ENCODE data around the gene DHDDS.

Gene DHDDS

DNA sequence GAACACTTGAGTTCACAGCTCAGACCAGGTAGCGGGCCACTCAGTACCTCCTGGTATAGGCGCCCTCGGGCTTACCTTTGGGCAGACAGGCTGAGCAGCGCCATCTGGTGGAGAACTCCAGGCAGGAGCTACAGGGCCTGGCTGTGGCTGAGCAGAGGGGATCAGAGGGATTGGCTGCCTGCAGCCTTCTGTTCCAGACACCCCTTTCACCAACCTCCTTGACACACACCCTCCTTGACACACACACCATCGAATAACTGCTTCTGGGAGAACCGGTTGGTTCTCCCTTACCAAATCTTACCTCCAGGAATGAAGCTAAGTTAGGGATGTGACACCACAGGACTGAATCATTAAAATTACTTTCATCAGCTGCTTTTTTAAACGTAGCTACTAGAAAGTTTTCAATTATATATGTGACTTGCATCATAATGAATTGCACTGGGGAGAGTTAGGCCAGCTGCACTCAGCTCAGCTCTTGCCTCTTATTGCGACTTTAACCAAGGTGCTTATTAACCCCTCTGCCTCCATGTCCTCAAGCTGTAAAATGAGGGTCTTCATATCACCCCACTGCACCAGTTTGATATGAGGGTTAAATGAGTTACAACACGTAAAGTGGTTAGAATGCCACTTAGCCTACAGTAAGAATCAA lies 14.9 kb upstream of the DHDDS start:
- peak; percentile 6 to 8 for DNase-seq (ENCODE audit: low read depth in 2 of 2)

DNA sequence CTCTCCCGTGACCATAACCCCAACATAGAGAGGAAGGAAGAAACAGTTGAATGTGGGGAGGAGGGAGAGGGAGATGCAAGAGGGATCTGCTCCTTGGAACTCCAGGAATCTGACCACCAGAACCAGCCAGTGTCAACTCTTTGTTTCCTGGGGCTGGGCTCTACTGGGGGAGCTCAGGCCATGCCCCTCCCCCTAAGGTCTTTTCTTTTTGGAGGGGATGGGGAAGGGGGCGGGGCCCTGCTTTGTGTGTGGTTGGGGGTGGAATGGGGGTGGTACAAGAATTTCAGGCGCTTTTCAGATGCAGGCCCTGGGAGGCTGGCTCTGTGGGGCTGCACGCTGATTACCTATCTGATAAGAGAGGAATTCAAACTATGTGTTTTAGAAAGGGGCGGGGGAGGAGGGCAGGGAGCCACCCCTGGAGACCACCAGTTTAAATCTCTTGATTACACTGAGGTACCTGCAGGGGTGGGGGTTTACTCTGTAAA lies 13.2 kb upstream of the DHDDS start:
- DNase-seq (ENCODE audit: low read depth in 2 of 2) = no peak

DNA sequence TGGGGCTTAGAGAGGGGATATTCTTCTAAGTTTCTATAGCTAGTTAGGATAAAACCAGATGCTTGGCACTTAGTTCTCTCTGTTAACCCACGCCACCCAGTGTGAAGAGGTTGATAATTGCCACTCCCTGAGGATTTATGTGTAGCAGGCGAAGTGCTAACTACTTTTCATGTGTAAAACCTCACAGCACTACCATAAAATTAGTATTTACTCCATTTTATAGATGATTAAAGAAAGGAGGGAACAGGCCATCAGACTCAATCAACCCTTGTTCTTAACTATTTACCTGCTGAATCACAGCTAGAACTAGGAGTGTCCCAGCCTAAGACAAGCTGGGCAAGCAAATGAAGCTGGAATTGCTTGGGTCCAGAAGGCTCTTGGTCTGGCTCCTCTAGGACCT lies 12.6 kb upstream of the DHDDS start:
- DNase-seq (ENCODE audit: low read depth in 2 of 2) = no peak

DNA sequence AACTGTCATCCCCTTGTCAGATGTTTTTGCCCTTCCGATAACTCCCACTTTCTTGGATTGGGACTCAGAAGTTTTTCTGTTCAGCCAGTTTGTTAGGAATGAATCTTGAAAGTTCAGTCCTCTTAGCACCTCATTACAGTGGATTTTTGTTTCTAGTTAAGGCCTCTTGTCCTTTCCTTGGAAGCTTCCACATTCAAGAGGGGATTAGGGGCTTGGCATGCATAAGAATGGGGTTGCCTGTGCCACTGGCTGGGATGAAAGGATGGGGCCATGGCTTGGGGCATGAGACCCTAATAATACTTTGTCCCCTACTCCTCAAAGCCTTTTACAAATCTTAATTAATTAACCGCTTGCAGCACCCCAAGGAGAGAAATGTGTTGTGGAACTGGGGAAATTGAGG lies 2.4 kb upstream of the DHDDS start:
- DNase-seq (ENCODE audit: low read depth in 2 of 2) = no peak

DNA sequence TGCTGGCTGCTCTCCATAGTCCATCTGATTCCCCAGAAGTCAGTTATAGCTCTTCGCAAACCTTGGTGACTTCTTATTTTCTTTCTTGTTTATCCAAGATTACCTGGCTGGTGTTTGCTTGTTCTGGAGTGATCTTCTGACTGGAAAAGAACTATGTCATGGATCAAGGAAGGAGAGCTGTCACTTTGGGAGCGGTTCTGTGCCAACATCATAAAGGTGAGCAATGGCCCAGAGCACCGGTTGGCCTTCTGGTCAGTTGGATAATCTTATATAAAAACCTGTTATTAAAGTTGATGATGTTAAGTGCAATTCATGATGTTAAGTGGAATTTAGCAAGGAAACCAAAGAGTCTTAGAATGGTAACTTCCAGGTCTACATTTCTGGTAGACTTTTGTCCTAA lies 672 bp downstream of the DHDDS start:
- no peak for DNase-seq (ENCODE audit: low read depth in 2 of 2)

GRCh38 chr1:26434161-26434752 lies 2.1 kb downstream of the DHDDS start:
- no peak for DNase-seq (ENCODE audit: low read depth in 2 of 2)

GRCh38 chr1:26438041-26438440 lies 5.9 kb downstream of the DHDDS start:
- no peak for DNase-seq (ENCODE audit: low read depth in 2 of 2)

DNA sequence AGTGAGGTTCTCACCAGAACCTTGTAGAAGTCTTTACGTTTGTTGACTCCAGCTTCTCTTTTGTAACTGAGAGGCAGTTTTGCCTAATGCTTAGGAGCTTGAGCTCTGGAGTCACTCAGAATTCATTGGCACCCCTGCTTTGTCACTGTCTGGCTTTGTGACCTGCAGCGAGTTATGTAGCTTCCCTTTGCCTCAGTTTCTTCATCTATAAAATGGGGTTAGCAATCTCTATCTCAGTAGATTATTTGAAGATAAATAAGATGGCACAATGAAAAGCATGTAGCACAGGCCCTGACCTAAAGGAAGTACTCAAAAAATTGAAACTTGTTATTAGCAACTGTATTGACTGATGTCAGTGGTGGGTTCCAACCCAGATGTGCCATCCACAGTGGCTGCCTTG lies 8.1 kb downstream of the DHDDS start:
- no peak for DNase-seq (ENCODE audit: low read depth in 2 of 2)

GRCh38 chr1:26449868-26450267 lies 17.7 kb downstream of the DHDDS start:
- DNase-seq (ENCODE audit: low read depth in 2 of 2) = no peak

DNA sequence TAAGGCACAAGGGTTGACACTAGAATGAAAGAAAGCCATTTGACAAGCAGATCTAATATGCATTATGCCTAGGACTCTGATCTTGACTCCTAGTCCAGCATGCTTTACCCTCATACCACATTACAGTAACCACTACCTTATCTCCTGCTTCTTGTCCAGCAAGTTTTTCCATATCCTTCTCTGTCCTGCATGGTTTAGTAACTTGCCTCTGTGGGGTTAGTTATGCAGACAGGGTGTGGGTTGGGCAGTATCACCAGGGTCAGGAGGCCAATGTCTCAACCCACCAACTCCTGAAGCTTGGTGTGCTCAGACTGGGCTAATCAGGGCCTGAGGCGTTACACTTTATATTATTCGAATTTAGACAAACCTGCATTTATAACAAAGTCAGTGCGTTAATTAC lies 18.8 kb downstream of the DHDDS start:
- DNase-seq (ENCODE audit: low read depth in 2 of 2) = no peak

GRCh38 chr1:26452459-26453183 lies 20.5 kb downstream of the DHDDS start:
- no peak for DNase-seq (ENCODE audit: low read depth in 2 of 2)

DNA sequence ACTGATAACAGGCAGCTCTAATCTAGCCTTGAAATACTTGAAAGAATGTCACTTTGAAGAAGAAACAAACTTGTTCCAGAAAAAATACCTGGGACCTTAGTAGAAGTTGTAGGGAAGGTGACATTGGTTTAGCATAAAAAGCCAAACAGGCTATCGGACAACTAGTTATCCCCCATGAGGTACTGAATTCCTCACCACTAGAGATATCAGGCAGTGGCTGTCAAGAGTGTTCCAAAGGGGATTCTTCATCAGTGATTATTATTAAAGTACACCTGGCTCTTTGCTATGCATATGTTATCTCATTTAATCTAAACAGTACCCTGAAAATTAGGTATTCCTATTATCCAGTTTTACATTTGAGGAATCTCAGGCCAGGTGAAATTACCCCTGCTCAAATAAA lies 27.0 kb downstream of the DHDDS start:
- no peak for DNase-seq (ENCODE audit: low read depth in 2 of 2)

DNA sequence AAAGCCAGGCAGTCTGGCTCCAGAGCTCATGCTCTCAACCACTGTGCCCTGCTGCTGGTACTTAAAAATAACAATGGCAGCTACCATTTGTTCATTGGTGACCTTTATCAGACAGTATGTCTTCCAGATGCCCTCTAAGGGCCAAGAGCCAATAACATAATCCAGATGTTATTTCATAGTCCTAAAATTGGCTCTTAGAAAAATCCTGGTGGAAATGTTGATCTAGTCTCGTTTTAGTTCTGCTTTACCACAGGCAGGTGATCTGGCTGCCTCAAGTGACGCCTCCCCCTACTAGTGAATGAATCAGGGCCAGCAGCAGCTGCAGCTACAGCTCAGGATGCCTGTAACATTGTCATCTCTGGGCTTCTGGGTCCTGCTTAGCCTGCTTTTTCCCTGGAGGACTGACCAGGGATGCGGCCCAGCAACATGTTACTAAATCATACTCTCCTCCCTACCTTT lies 27.5 kb downstream of the DHDDS start:
- DNase-seq (ENCODE audit: low read depth in 2 of 2) = no peak

GRCh38 chr1:26468911-26469310 lies 36.8 kb downstream of the DHDDS start:
- no peak for DNase-seq (ENCODE audit: low read depth in 2 of 2)

- no peak for DNase-seq (ENCODE audit: low read depth in 2 of 2)
Measured at GRCh38 chr1:26469558-26469957, 37.4 kb downstream of the DHDDS start.

DNA sequence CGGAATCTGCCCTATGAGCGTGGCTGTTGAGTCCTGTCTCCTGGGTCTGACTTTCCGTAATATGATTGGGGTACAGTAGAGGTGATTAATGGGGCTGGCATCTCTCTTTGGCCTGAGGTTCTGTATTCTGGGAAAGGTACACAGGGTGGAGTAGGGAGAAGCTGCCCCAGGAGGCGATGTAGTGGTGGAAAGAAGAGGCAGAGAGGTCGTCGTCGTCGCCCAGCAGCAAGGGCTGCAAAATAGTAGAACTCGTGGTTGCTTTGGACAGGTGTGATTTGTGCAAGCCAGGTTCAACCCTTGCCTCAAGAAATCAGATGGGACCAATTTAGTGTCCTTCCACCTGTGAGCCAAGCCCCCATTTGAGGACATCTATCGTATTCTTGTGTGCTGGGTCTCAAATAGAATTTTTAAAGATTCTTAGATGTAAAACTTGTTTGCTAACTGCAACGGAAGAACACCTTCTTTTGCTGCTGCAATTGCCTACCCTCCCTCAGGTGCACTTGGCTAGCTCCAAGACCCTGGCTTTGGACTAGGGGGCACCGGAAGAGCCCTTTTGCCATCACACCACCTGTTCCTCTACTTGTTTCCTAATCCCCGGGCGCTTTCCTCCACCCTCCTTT lies 38.9 kb downstream of the DHDDS start:
- no peak for DNase-seq (ENCODE audit: low read depth in 2 of 2)

DNA sequence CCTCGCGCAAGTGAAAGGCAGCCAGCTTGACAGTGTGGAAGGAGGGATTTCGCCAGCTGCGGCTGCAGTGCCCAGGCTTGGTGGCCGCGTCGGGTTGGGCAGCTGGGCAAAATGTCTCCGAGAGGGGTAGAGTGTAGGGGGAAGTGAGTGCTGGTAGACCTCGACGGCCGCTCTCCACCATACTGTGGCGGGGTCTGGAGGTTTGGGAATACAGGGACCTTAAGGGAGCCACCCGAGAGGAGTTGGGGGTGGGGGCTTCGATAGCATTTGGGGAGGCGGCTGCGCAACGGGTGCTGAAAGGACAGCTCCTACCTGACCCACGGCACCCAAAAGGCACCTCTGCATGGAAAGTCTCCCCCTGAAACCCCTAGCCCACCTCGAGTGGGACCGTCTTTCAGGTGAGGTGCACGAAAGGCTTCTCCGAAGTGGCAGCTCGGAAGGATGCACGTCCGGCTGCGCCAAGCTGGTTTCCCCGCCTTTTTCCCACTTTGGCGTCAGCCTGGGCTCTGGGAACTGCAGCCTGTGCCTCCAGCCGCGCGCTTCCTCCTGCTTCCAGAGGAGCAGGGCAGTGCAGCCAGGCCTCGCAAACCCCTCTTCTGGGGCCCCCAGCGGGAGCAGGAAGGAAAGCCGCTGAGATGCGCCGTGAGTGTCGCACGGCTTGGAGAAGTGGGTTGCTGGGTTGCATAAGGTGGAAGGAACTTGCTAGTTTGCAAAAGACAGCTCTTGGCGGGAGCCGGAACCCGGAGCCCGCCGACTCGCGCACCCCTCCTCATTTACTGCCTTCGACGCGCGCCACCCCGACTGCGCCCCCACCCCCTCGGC lies 39.6 kb downstream of the DHDDS start:
- DNase-seq (ENCODE audit: low read depth in 2 of 2) = peak; percentile 36 to 38

DNA sequence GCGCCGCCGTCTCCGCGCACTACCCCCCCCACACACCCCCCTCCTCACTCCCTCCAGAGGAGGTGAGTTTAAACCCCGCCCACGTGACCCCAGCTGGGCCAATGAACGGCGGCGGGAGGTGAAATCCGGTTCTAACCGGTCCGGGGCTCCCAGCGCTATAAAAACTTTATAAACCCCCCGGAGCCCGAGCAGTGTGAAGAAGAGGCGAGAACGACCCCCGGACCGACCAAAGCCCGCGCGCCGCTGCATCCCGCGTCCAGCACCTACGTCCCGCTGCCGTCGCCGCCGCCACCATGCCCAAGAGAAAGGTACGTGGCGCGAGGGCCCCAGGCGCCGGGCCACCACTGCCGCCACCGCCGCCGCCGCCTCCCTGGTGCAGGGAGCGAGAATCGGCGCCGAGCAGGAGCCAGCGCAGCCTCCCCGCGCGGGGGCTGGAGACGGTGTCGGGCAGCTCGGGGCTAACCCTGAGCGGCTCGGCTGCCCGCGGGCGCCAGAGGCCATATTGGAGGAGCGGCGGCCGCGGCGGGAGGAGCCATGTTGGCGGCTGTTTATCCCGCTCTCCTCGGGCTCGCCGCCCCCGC lies 40.3 kb downstream of the DHDDS start, which contains the start of gene HMGN2:
HMGN2 (plus strand) TSS at position 121 of the 581 bp plus-strand sequence; CDS start at position 294, 173 bp downstream.
- peak; percentile 74 to 77 for DNase-seq (ENCODE audit: low read depth in 2 of 2)

DNA sequence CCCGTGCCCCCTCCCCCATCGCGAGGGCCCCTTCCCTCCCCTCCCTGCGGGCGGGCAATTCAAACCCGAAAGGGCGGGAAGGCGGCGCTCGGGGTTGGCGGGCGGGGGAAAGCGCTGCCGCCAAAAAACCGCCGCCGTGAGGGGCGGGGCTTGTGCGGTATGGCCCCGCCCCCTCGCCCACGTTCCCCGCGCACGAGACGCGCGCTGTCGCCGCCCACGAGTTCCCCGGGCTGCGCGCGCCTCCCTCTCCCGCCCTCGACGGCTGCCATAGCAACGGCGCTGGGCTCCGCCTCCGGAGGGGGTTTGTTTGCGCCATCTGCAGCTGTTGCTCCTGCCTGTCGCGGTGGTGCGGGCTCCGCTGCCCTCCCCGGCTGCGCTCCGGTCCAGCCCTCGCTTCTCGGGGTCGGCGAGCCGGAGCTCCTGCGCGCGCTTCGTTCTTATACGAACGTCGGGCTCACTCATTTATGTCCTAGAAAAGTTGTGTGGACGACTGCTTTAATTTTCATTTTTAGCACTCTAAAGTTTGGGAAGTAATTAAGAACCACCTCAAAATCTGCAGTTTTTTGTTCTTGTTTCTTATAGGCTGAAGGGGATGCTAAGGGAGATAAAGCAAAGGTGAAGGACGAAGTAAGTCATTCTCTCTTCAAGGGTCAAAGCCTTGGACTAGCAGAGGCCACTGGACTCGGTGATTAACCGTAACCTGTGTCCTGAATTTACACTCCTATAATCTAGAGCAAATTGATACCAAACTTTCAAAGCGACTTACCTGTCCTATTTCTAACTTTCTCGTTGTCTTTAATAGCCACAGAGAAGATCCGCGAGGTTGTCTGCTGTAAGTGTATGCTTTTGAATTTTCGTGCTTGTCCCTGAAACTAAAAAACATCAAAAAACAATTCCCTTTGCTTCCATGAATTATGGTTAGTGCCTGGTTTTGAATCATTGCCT lies 41.1 kb downstream of the DHDDS start:
- peak; percentile 82 to 85 for DNase-seq (ENCODE audit: low read depth in 2 of 2)

- no peak for DNase-seq (ENCODE audit: low read depth in 2 of 2)
Measured at GRCh38 chr1:26474818-26475217, 42.7 kb downstream of the DHDDS start.
